ENCODE results near the gene C4B.
"Not testable (repeated sequence)": the region's sequence is repeated elsewhere in the genome, so short reads cannot be mapped to it uniquely, and the experiment has no call there.

C4B gene

GRCh38 chr6:32014547-32014946 is at the start of gene C4B:
Gene C4B (plus strand): TSS chr6:32014795. CDS start chr6:32014846, 51 bp downstream.
- not testable (repeated sequence) for DNase-seq

GRCh38 chr6:31965700-31966099 is 48.9 kb upstream of the C4B start:
- no peak for DNase-seq

- no peak for DNase-seq
Observed at GRCh38 chr6:31966506-31966905, 48.1 kb upstream of the C4B start.

- DNase-seq, result no peak
Observed at GRCh38 chr6:31966997-31967925, 47.3 kb upstream of the C4B start.

- no peak for DNase-seq
Observed at GRCh38 chr6:31967926-31968320, 46.7 kb upstream of the C4B start.

GRCh38 chr6:31968326-31968725 is 46.3 kb upstream of the C4B start:
- no peak for DNase-seq

- no peak for DNase-seq
Observed at GRCh38 chr6:31968791-31969711, 45.5 kb upstream of the C4B start.

- no peak for DNase-seq
Observed at GRCh38 chr6:31969712-31970603, 44.6 kb upstream of the C4B start.

- no peak for DNase-seq
Observed at GRCh38 chr6:31970604-31971271, 43.9 kb upstream of the C4B start.

GRCh38 chr6:31971279-31971992 is 43.2 kb upstream of the C4B start:
- DNase-seq, result no peak

GRCh38 chr6:31971993-31972708 is 42.4 kb upstream of the C4B start, which contains the start of gene DXO:
Gene DXO (minus strand): TSS chr6:31972138. CDS start chr6:31971675, 463 bp downstream.
- peak; percentile 95 for DNase-seq

- DNase-seq, result no peak
Observed at GRCh38 chr6:31972709-31973350, 41.8 kb upstream of the C4B start.

GRCh38 chr6:31976065-31976464 is 38.5 kb upstream of the C4B start:
- DNase-seq, result not testable (repeated sequence)

- no peak for DNase-seq
Observed at GRCh38 chr6:31977816-31978431, 36.7 kb upstream of the C4B start.

- no peak for DNase-seq
Observed at GRCh38 chr6:31978831-31979230, 35.8 kb upstream of the C4B start.

- no peak for DNase-seq
Observed at GRCh38 chr6:31979238-31979898, 35.2 kb upstream of the C4B start.

- not testable (repeated sequence) for DNase-seq
Observed at GRCh38 chr6:31980195-31980876, 34.3 kb upstream of the C4B start.

- not testable (repeated sequence) for DNase-seq
Observed at GRCh38 chr6:31980998-31981397, 33.6 kb upstream of the C4B start.
